Measurements from ENCODE around the gene DDX59. TPM values are rescaled to one million over a fixed set of nuclear protein-coding genes. Genes with fewer than 3 reads are reported as not detected.
A peak's percentile ranks its signal among the peaks of the same experiment; 100 is the strongest.

DDX59 gene
- total and polyA plus RNA-seq, 9 of the 15 experiments (the other 6 are each of a cell fraction or from before 2014, with no cell fraction given), result 8.3 to 30.4 (median 19.8) TPM

DNA sequence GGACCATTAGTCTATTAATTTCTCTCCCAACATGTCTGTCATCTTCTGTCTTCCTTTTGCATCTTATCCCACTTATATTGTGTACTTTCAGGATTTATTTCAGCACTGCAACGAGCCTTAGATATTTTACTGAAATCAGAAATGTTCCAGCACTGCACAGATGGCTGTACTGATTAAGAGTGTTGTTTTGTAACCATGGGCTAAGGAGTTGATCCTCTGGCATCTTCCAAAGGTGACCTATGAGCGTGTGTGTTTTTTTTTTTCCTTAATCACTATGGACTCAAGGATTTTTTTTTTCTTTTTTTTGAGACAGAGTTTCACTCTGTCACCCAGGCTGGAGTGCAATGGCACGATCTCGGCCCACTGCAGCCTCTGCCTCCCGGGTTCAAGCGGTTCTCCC, 7.1 kb upstream of the DDX59 start (continued):
- TF ChIP-seq, protein P1, sequence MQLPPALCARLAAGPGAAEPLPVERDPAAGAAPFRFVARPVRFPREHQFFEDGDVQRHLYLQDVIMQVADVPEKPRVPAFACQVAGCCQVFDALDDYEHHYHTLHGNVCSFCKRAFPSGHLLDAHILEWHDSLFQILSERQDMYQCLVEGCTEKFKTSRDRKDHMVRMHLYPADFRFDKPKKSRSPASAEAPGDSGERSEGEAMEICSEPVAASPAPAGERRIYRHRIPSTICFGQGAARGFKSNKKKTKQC (CRISPR knock-in tag; IDR thresholded peaks at IDR 0.05), result no peak
- TF ChIP-seq MAZ (CRISPR knock-in tag; conservative IDR thresholded peaks at IDR 0.05 in 1 of 2, IDR thresholded peaks at IDR 0.05 in 1 of 2) (no peak), OTX1 (CRISPR knock-in tag; IDR thresholded peaks at IDR 0.05) (no peak), MCM3 (IDR thresholded peaks at IDR 0.05) (no peak), DPF2 (IDR thresholded peaks at IDR 0.05) (0 out of 2 replicates have a peak, but pooled peaks have one; percentile 43), WHSC1 (IDR thresholded peaks at IDR 0.05; ENCODE audit: low read length) (no peak), ZBED1 (IDR thresholded peaks at IDR 0.05) (no peak), ZNF133 (CRISPR knock-in tag; IDR thresholded peaks at IDR 0.05) (no peak), ZNF324 (CRISPR knock-in tag; IDR thresholded peaks at IDR 0.05) (no peak)
- TF ChIP-seq, protein P2, sequence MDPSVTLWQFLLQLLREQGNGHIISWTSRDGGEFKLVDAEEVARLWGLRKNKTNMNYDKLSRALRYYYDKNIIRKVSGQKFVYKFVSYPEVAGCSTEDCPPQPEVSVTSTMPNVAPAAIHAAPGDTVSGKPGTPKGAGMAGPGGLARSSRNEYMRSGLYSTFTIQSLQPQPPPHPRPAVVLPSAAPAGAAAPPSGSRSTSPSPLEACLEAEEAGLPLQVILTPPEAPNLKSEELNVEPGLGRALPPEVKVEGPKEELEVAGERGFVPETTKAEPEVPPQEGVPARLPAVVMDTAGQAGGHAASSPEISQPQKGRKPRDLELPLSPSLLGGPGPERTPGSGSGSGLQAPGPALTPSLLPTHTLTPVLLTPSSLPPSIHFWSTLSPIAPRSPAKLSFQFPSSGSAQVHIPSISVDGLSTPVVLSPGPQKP (CRISPR knock-in tag; IDR thresholded peaks at IDR 0.05), result no peak

DNA sequence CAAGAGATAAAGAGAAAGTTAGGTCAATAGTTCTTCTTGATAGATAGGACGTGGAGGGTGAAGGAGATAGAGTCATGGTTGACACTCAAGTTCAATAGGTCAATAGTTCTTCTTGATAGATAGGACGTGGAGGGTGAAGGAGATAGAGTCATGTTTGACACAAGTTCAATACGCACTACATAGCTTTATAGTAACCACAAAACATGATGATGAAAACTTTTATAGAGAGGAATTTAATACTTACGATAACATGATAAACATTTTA, 5.8 kb upstream of the DDX59 start:
- no peaks in the 10 kb centered on the region for H3K27me3 ChIP-seq (ENCODE audit: control insufficient read depth in 2 of 2, insufficient read depth in 2 of 2, low read length in 2 of 2)
- in situ Hi-C loops (cut with MboI) (no loop called here), intact Hi-C loops (cut with micrococcal nuclease) (loop anchor here (5.0 kb wide), 1 partner anchor 733 kb away; no protein-coding TSS in a partner anchor)
- ATAC-seq (no peak), FAIRE-seq (no peak), DNase-seq (ENCODE audit: extremely low read depth in 1 of 4, low spot score in 3 of 4) (no peak)
- no peaks in the 10 kb centered on the region for H4K20me1 ChIP-seq (replicated peaks; ENCODE audit: control insufficient read depth, insufficient read depth, low read length)
- no peaks in the 10 kb centered on the region for H3K36me3 ChIP-seq (ENCODE audit: control insufficient read depth, insufficient read depth, low read length)
- H3K9me1 ChIP-seq (ENCODE audit: control insufficient read depth, insufficient read depth, low read length), result no peaks in the 10 kb centered on the region
- H3K9ac ChIP-seq (ENCODE audit: insufficient read depth in 1 of 2, low read depth in 2 of 2, low read length in 2 of 2), result no peak overlapping the region
- peak overlapping the region; percentile 41; the same call in 1 of the 2 replicates for H2AFZ ChIP-seq (ENCODE audit: low read depth, low read length)
- ChIA-PET CTCF (ENCODE audit: low intra/inter-chr PET ratio) (no interaction called here), POLR2A (interaction anchor here (0.6 kb wide), 1 partner anchor 92 kb away, joined by 3 read pairs; no protein-coding TSS in a partner anchor)
- H3K27ac ChIP-seq (ENCODE audit: extremely low read depth, low read depth, low read length), result no peak overlapping the region
- peaks cover 3 to 16% of the 10 kb centered on the region in 2 experiments; a peak in 4 of 5 replicates for H3K4me1 ChIP-seq (replicated peaks in 1 of 2; ENCODE audit: control insufficient read depth in 2 of 2, insufficient read depth in 2 of 2, low read length in 2 of 2)
- H3K9me3 ChIP-seq (replicated peaks; ENCODE audit: control insufficient read depth, insufficient read depth, low read depth, low read length), result no peaks in the 10 kb centered on the region
- 23% methylated on average over 4 of the region's 4 CpGs for whole genome bisulfite sequencing (ENCODE audit: insufficient coverage, low coverage, missing lambda C conversion rate)
- peaks cover 14% of the 10 kb centered on the region for H3K79me2 ChIP-seq (ENCODE audit: control insufficient read depth, insufficient read depth, low read length)
- no TSS peak for BruUV-seq (replicated peaks)
- no peak overlapping the region for H3K4me3 ChIP-seq
- peak overlapping the region; percentile 29; the same call in 1 of the 2 replicates for H3K4me2 ChIP-seq (ENCODE audit: insufficient read depth, low read length)
- TF ChIP-seq CCNT2 (IDR thresholded peaks at IDR 0.05; ENCODE audit: borderline replicate concordance, extremely low read depth, insufficient read length, low read depth, low read length) (peak; percentile 23), TEAD4 (IDR thresholded peaks at IDR 0.05; ENCODE audit: low read length) (no peak), TEAD4 (CRISPR knock-in tag; IDR thresholded peaks at IDR 0.05; ENCODE audit: borderline replicate concordance) (no peak), HDAC2 (IDR thresholded peaks at IDR 0.05) (0 out of 2 replicates have a peak, but pooled peaks have one; percentile 50), CBFA2T3 (IDR thresholded peaks at IDR 0.05) (peak; percentile 47), ARID1B (IDR thresholded peaks at IDR 0.05) (peak; percentile 65), SOX6 (IDR thresholded peaks at IDR 0.05) (no peak), NCOA6 (IDR thresholded peaks at IDR 0.05) (no peak), ZNF24 (IDR thresholded peaks at IDR 0.05) (no peak), MTA1 (IDR thresholded peaks at IDR 0.05; ENCODE audit: borderline replicate concordance) (0 out of 2 replicates have a peak, but pooled peaks have one; percentile 17), TRIM24 (IDR thresholded peaks at IDR 0.05) (no peak), ESRRA (IDR thresholded peaks at IDR 0.05; ENCODE audit: borderline replicate concordance, low read depth) (peak; percentile 59; the same call in 1 of the 2 replicates), MEF2A (IDR thresholded peaks at IDR 0.05; ENCODE audit: control insufficient read depth, low read depth, low read length) (no peak), POLR2AphosphoS2 (IDR thresholded peaks at IDR 0.05; ENCODE audit: low read length) (no peak), ZNF146 (CRISPR knock-in tag; IDR thresholded peaks at IDR 0.05; ENCODE audit: unreplicated experiment) (no peak)

Data from K562 (cell line).